HEK293 (cell line): Measurements from ENCODE around the gene GAS5.

Experiments
- CTCF ChIA-PET: fragments of 350-600 bp; formaldehyde crosslinking; extraction: SDS; loops from one replicate; lab custom pipeline; 2021; ENCODE audit warnings: antibody characterized with exemption; lab: Yijun Ruan, JAX
- POLR2A ChIA-PET: fragments of 300-600 bp; formaldehyde crosslinking; extraction: SDS; loops from one replicate; lab custom pipeline; 2020; ENCODE audit warnings: antibody characterized with exemption, inconsistent platforms; lab: Yijun Ruan, JAX
- H3K27ac ChIP-seq: fragments of 200-500 bp; sonication (Bioruptor generic); 2 replicates; pipeline ENCODE4 v1.5.1; 2014; ENCODE audit warnings: low read depth, low read length, control low read depth, inconsistent platforms; ENCODE audit errors: extremely low read depth
- H3K36me3 ChIP-seq, 2 experiments: fragments of 200-500 bp in 1 of 2; sonication (Bioruptor generic) in 1 of 2; 1 replicate in 1 of 2; 2 replicates in 1 of 2; pipeline ENCODE4 v1.5.1; 2014 to 2017; ENCODE audit warnings: inconsistent platforms in 2 of 2, low read length in 2 of 2; ENCODE audit not compliant: control insufficient read depth in 2 of 2, insufficient read depth in 1 of 2
- H3K4me1 ChIP-seq: fragments of 200-500 bp; sonication (Bioruptor generic); 2 replicates; pipeline ENCODE4 v1.5.1; 2014; ENCODE audit warnings: mild to moderate bottlenecking, low read length, inconsistent platforms; ENCODE audit not compliant: control insufficient read depth, insufficient read depth
- H3K4me3 ChIP-seq: 2 replicates; pipeline ENCODE4 v1.5.1; 2011; ENCODE audit warnings: low read depth, mild to moderate bottlenecking, control low read depth, low read length, moderate library complexity
- H3K9me3 ChIP-seq: fragments of 200-500 bp; sonication (Bioruptor generic); 2 replicates; pipeline ENCODE4 v1.5.1; 2014; ENCODE audit warnings: low read depth, low read length, inconsistent platforms; ENCODE audit not compliant: control insufficient read depth, insufficient read depth
- GLI2 ChIP-seq: fragments of 450-650 bp; formaldehyde crosslinking; IDR thresholded peaks from 2 replicates; pipeline ENCODE4; 2017; ENCODE audit warnings: missing biosample characterization, missing genetic modification characterization, low read depth, borderline replicate concordance
- GLI4 ChIP-seq: fragments of 450-650 bp; formaldehyde crosslinking; IDR thresholded peaks from 2 replicates; pipeline ENCODE4 v1.5.1; 2016; ENCODE audit warnings: missing biosample characterization, missing genetic modification characterization
- HOXC10 ChIP-seq: sonication (generic); formaldehyde crosslinking; IDR thresholded peaks from 2 replicates; pipeline ENCODE4 v1.8.1; 2023; ENCODE audit warnings: mild to moderate bottlenecking, missing genetic modification reagents
- KLF7 ChIP-seq: fragments of 450-650 bp; formaldehyde crosslinking; IDR thresholded peaks from 2 replicates; pipeline ENCODE4 v1.5.1; 2016; ENCODE audit warnings: missing biosample characterization, missing genetic modification characterization, borderline replicate concordance
- MEIS1 ChIP-seq: sonication (generic); formaldehyde crosslinking; IDR thresholded peaks from 2 replicates; pipeline ENCODE4 v1.8.1; 2022; ENCODE audit warnings: missing genetic modification reagents, mild to moderate bottlenecking, borderline replicate concordance
- PRDM1 ChIP-seq: fragments of 450-650 bp; formaldehyde crosslinking; IDR thresholded peaks from 2 replicates; pipeline ENCODE4; 2016; ENCODE audit warnings: missing biosample characterization, missing genetic modification characterization
- SETDB1 ChIP-seq: IDR thresholded peaks from one replicate; pipeline ENCODE4 v1.6.1; 2017; ENCODE audit warnings: mild to moderate bottlenecking, low read length, moderate library complexity, mixed read lengths; ENCODE audit not compliant: insufficient read length
- ZFP41 ChIP-seq: fragments of 450-650 bp; formaldehyde crosslinking; IDR thresholded peaks from 2 replicates; pipeline ENCODE4 v1.5.1; 2016; ENCODE audit warnings: missing biosample characterization, missing genetic modification characterization, borderline replicate concordance
- ZIC2 ChIP-seq: fragments of 450-650 bp; formaldehyde crosslinking; IDR thresholded peaks from 2 replicates; pipeline ENCODE4 v1.5.1; 2016; ENCODE audit warnings: missing biosample characterization, missing genetic modification characterization
- ZNF157 ChIP-seq: fragments of 450-650 bp; formaldehyde crosslinking; IDR thresholded peaks from 2 replicates; pipeline ENCODE4 v1.5.1; 2016; ENCODE audit warnings: missing biosample characterization, missing genetic modification characterization
- ZNF184 ChIP-seq: fragments of 450-650 bp; IDR thresholded peaks from 2 replicates; pipeline ENCODE4 v1.5.1; 2018; ENCODE audit warnings: missing biosample characterization, mild to moderate bottlenecking, missing genetic modification characterization
- ZNF514 ChIP-seq: fragments of 450-650 bp; formaldehyde crosslinking; IDR thresholded peaks from 2 replicates; pipeline ENCODE4 v1.5.1; 2016; ENCODE audit warnings: missing biosample characterization, missing genetic modification characterization
- ZNF518A ChIP-seq: fragments of 450-650 bp; formaldehyde crosslinking; conservative IDR thresholded peaks from 2 replicates; pipeline ENCODE4 v1.5.1; 2016; ENCODE audit warnings: low read depth, missing biosample characterization, missing genetic modification characterization
- ZNF544 ChIP-seq: fragments of 450-650 bp; formaldehyde crosslinking; IDR thresholded peaks from 2 replicates; pipeline ENCODE4 v1.5.0; 2017; ENCODE audit warnings: missing biosample characterization, missing genetic modification characterization
- ZNF561 ChIP-seq: fragments of 450-650 bp; IDR thresholded peaks from 2 replicates; pipeline ENCODE4 v1.5.1; 2018; ENCODE audit warnings: missing biosample characterization, missing genetic modification characterization, borderline replicate concordance
- ZNF664 ChIP-seq: fragments of 450-650 bp; formaldehyde crosslinking; IDR thresholded peaks from 2 replicates; pipeline ENCODE4 v1.5.1; 2016; ENCODE audit warnings: missing biosample characterization, missing genetic modification characterization
- ZNF792 ChIP-seq: fragments of 450-650 bp; formaldehyde crosslinking; IDR thresholded peaks from 2 replicates; pipeline ENCODE4 v1.5.1; 2016; ENCODE audit warnings: missing biosample characterization, missing genetic modification characterization
- ZSCAN23 ChIP-seq: fragments of 450-650 bp; formaldehyde crosslinking; IDR thresholded peaks from 2 replicates; pipeline ENCODE4 v1.5.1; 2016; ENCODE audit warnings: missing biosample characterization, missing genetic modification characterization
- TF ChIP-seq, protein P1 (sequence below): fragments of 450-650 bp; formaldehyde crosslinking; IDR thresholded peaks from 2 replicates; pipeline ENCODE4 v1.5.1; 2016; ENCODE audit warnings: missing biosample characterization, missing genetic modification characterization

GAS5 gene

GRCh38 chr1:173866413-173867115 lies 1.2 kb downstream of the GAS5 start:
- ChIA-PET POLR2A (interaction anchor here (1.5 kb wide), 1 partner anchor 42 kb away, joined by 7 read pairs; the partner anchor contains the start of genes CENPL and DARS2), CTCF (no interaction called here)
- H3K4me3 ChIP-seq, result peak overlapping the region; percentile 90
- H3K27ac ChIP-seq, result peak overlapping the region; percentile 86
- peaks cover 18 to 76% of the 10 kb centered on the region in 2 experiments for H3K36me3 ChIP-seq
- TF ChIP-seq HOXC10 (CRISPR knock-in tag) (no peak), ZNF514 (tag by site-specific recombination) (no peak), PRDM1 (tag by site-specific recombination) (no peak), ZNF518A (no peak), ZNF664 (tag by site-specific recombination) (no peak)
- H3K4me1 ChIP-seq, result no peaks in the 10 kb centered on the region; the same call in 1 of the 2 replicates
- no peaks in the 10 kb centered on the region for H3K9me3 ChIP-seq

- H3K9me3 ChIP-seq, result no peaks in the 10 kb centered on the region
- TF ChIP-seq GLI2 (tag by site-specific recombination), result no peak
- TF ChIP-seq KLF7 (tag by site-specific recombination), result no peak
- TF ChIP-seq ZFP41 (tag by site-specific recombination), result no peak
- TF ChIP-seq ZSCAN23, result no peak
- TF ChIP-seq ZNF157 (tag by site-specific recombination), result no peak
- no peak for TF ChIP-seq SETDB1
- TF ChIP-seq MEIS1 (CRISPR knock-in tag), result no peak
- no peak for TF ChIP-seq ZIC2 (tag by site-specific recombination)
- TF ChIP-seq, protein P1, sequence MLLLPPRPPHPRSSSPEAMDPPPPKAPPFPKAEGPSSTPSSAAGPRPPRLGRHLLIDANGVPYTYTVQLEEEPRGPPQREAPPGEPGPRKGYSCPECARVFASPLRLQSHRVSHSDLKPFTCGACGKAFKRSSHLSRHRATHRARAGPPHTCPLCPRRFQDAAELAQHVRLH (tag by site-specific recombination), result no peak
- no peak for TF ChIP-seq GLI4 (tag by site-specific recombination)
- no peak for TF ChIP-seq ZNF561 (tag by site-specific recombination)
- TF ChIP-seq ZNF184, result no peak
- no peak for TF ChIP-seq ZNF544
- TF ChIP-seq ZNF792 (tag by site-specific recombination), result no peak
- TF ChIP-seq, all 188 proteins: peak for 0
- H3K4me3 ChIP-seq, result peak overlapping the region; percentile 12
- no peak overlapping the region for H3K27ac ChIP-seq
- POLR2A ChIA-PET, result interaction anchor here (1.5 kb wide), 1 partner anchor 41 kb away, joined by 7 read pairs; the partner anchor contains the start of genes CENPL and DARS2
- peaks cover 18 to 69% of the 10 kb centered on the region in 2 experiments for H3K36me3 ChIP-seq
- H3K4me1 ChIP-seq, result no peaks in the 10 kb centered on the region; the same call in 1 of the 2 replicates
- CTCF ChIA-PET, result interaction anchor here (1.1 kb wide), 1 partner anchor 14 kb away, joined by 3 read pairs; no protein-coding TSS in a partner anchor
Observed at GRCh38 chr1:173865468-173866164, 2.2 kb downstream of the GAS5 start.
